WTC11 (cell line): ENCODE results near the gene DOCK1. TPM values are rescaled to one million over a fixed set of nuclear protein-coding genes. Genes with fewer than 3 reads are reported as not detected.

Source experiments
- ATAC-seq: fragments of 200-7000 bp; cut with Tn5 transposase; 2 replicates; pipeline ENCODE4 v1.10.0; 2021; ENCODE audit warnings: mild to moderate bottlenecking, moderate library complexity
- CTCF ChIA-PET: fragments of 300-600 bp; sonication (Branson Sonifier 250); formaldehyde crosslinking; loops from one replicate; lab custom pipeline; 2021; ENCODE audit warnings: antibody characterized with exemption; lab: Charles Lee
- POLR2A ChIA-PET: fragments of 350-600 bp; sonication (Branson Sonifier 250); formaldehyde crosslinking; loops from one replicate; lab custom pipeline; 2021; ENCODE audit warnings: antibody characterized with exemption; lab: Charles Lee
- DNase-seq: peaks from one replicate; pipeline ENCODE4 v3.0.0; 2021; ENCODE audit warnings: low spot score
- H3K27ac Mint-ChIP-seq: 2 replicates; pipeline ENCODE4 v1.8.0; 2021; ENCODE audit warnings: mixed read lengths
- H3K27me3 Mint-ChIP-seq: 2 replicates; pipeline ENCODE4 v1.8.0; 2021; ENCODE audit warnings: low read depth, mild to moderate bottlenecking, moderate library complexity, mixed read lengths
- H3K36me3 Mint-ChIP-seq: 2 replicates; pipeline ENCODE4 v1.8.0; 2021; ENCODE audit warnings: mixed read lengths
- H3K4me1 Mint-ChIP-seq: 2 replicates; pipeline ENCODE4 v1.8.0; 2022; ENCODE audit warnings: mixed read lengths
- H3K4me3 Mint-ChIP-seq: 2 replicates; pipeline ENCODE4 v1.8.0; 2021; ENCODE audit warnings: mild to moderate bottlenecking, moderate library complexity, mixed read lengths
- H3K9me3 Mint-ChIP-seq: 2 replicates; pipeline ENCODE4 v1.8.0; 2021; ENCODE audit warnings: mixed read lengths
- AR ChIP-seq: fragments of 250-450 bp; sonication (Bioruptor Pico); IDR thresholded peaks from 2 replicates; pipeline ENCODE4 v1.9.0; 2021; ENCODE audit warnings: mild to moderate bottlenecking
- ATF2 ChIP-seq: sonication (generic); formaldehyde crosslinking; IDR thresholded peaks from 2 replicates; pipeline ENCODE4 v1.8.1; 2022; ENCODE audit warnings: low read depth, missing genetic modification reagents, borderline replicate concordance
- EMX1 ChIP-seq: fragments of 250-450 bp; sonication (Bioruptor Pico); IDR thresholded peaks from 2 replicates; pipeline ENCODE4 v1.8.0; 2021; ENCODE audit warnings: mild to moderate bottlenecking
- GTF2I ChIP-seq: fragments of 250-450 bp; sonication (Bioruptor Pico); conservative IDR thresholded peaks from 2 replicates; pipeline ENCODE4 v1.4.0; 2021; ENCODE audit warnings: mild to moderate bottlenecking
- IRF2 ChIP-seq: sonication (generic); formaldehyde crosslinking; IDR thresholded peaks from 2 replicates; pipeline ENCODE4 v1.8.0; 2022; ENCODE audit warnings: low read depth, missing genetic modification reagents, borderline replicate concordance
- JAZF1 ChIP-seq: fragments of 250-450 bp; sonication (Bioruptor Pico); IDR thresholded peaks from 2 replicates; pipeline ENCODE4 v1.9.0; 2021; ENCODE audit warnings: moderate library complexity, mild to moderate bottlenecking, inconsistent platforms
- MXD4 ChIP-seq: fragments of 250-450 bp; sonication (Bioruptor Pico); IDR thresholded peaks from 2 replicates; pipeline ENCODE4 v1.8.0; 2021; ENCODE audit warnings: mild to moderate bottlenecking, moderate library complexity, borderline replicate concordance
- SMAD4 ChIP-seq: sonication (generic); formaldehyde crosslinking; IDR thresholded peaks from 2 replicates; pipeline ENCODE4 v1.8.0; 2022; ENCODE audit warnings: mild to moderate bottlenecking, missing genetic modification reagents
- TEAD1 ChIP-seq: sonication (generic); formaldehyde crosslinking; IDR thresholded peaks from 2 replicates; pipeline ENCODE4 v1.8.0; 2022; ENCODE audit warnings: mild to moderate bottlenecking, missing genetic modification reagents
- ZNF219 ChIP-seq: sonication (generic); formaldehyde crosslinking; IDR thresholded peaks from 2 replicates; pipeline ENCODE4 v1.8.0; 2023; ENCODE audit warnings: missing genetic modification reagents, mild to moderate bottlenecking, borderline replicate concordance
- ZNF317 ChIP-seq: sonication (generic); formaldehyde crosslinking; IDR thresholded peaks from 2 replicates; pipeline ENCODE4 v1.8.1; 2023; ENCODE audit warnings: low read depth, mild to moderate bottlenecking, moderate library complexity, missing genetic modification reagents, borderline replicate concordance
- total RNA-seq: library from RNA; stranded (reverse); gene quantifications from 3 replicates; pipeline ENCODE4 v1.2.3, GENCODE V29; 2021
- TF ChIP-seq, protein P1 (sequence below): sonication (generic); formaldehyde crosslinking; IDR thresholded peaks from 2 replicates; pipeline ENCODE4 v1.8.1; 2023; ENCODE audit warnings: mild to moderate bottlenecking, missing genetic modification reagents
- TF ChIP-seq, protein P2 (sequence below): fragments of 250-450 bp; sonication (Bioruptor Pico); IDR thresholded peaks from 2 replicates; pipeline ENCODE4 v2.1.2; 2022; ENCODE audit warnings: mild to moderate bottlenecking, moderate library complexity
- TF ChIP-seq, protein P3 (sequence below): sonication (generic); formaldehyde crosslinking; IDR thresholded peaks from 2 replicates; pipeline ENCODE4 v1.8.0; 2022; ENCODE audit warnings: mild to moderate bottlenecking, missing genetic modification reagents
- TF ChIP-seq, protein P4 (sequence below): sonication (generic); formaldehyde crosslinking; IDR thresholded peaks from 2 replicates; pipeline ENCODE4 v1.8.0; 2022; ENCODE audit warnings: mild to moderate bottlenecking, missing genetic modification reagents

Gene DOCK1
- total RNA-seq, 1 experiment from 2014 or later, result 52.1 TPM

GRCh38 chr10:127151541-127151940, 246.3 kb downstream of the DOCK1 start (continued):
- TF ChIP-seq SMAD4 (CRISPR knock-in tag) (no peak), GTF2I (CRISPR knock-in tag) (no peak), EMX1 (no peak), MXD4 (CRISPR knock-in tag) (no peak), TEAD1 (CRISPR knock-in tag) (no peak), AR (CRISPR knock-in tag) (no peak)
- TF ChIP-seq, protein P1, sequence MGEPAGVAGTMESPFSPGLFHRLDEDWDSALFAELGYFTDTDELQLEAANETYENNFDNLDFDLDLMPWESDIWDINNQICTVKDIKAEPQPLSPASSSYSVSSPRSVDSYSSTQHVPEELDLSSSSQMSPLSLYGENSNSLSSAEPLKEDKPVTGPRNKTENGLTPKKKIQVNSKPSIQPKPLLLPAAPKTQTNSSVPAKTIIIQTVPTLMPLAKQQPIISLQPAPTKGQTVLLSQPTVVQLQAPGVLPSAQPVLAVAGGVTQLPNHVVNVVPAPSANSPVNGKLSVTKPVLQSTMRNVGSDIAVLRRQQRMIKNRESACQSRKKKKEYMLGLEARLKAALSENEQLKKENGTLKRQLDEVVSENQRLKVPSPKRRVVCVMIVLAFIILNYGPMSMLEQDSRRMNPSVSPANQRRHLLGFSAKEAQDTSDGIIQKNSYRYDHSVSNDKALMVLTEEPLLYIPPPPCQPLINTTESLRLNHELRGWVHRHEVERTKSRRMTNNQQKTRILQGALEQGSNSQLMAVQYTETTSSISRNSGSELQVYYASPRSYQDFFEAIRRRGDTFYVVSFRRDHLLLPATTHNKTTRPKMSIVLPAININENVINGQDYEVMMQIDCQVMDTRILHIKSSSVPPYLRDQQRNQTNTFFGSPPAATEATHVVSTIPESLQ (CRISPR knock-in tag), result no peak

DNA sequence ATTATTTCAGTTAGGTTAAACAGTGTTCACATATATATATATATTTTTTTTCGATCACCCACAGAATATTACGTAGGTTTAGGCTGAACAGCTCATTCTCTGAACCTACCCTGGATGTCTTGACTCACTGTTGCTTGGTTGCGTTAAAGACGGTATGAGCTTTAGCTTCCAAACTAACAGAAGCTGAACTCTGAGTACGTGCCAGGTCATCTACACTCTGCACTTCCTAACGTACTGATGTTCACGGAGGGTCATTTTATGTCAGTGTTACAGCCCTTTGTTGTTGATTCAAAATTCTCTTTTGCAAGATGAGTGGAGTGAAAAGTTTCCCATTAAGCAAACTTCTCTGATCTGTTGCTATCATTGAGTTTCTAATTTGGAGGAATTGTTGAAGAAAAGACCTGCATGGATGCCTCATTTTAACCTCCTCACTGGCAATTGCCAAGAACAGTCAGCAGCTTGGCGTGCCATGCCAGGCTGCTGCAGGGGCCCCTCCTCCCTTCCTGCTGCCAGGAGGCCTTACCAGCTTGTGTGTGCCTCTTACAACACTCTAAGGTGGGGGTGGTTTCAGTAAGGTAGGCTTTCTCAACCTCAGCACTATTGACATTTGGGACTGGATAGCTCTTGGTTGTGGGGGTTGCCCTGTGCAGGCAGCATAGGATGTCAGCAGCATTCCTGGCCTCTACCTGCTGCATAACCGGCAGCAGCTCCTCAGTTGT, 246.9 kb downstream of the DOCK1 start:
- H3K4me1 Mint-ChIP-seq, result peaks cover 63% of the 10 kb centered on the region
- ATAC-seq (peak; percentile 27; the same call in 1 of the 2 replicates), DNase-seq (no peak)
- no peak overlapping the region for H3K4me3 Mint-ChIP-seq
- ChIA-PET CTCF (interaction anchor here (0.5 kb wide), 1 partner anchor 61 kb away, joined by 3 read pairs; no protein-coding TSS in a partner anchor), POLR2A (no interaction called here)
- H3K27ac Mint-ChIP-seq, result peak overlapping the region; percentile 31
- no peaks in the 10 kb centered on the region for H3K27me3 Mint-ChIP-seq
- TF ChIP-seq IRF2 (CRISPR knock-in tag) (no peak), ZNF219 (CRISPR knock-in tag) (no peak), ATF2 (no peak), ZNF317 (no peak), JAZF1 (CRISPR knock-in tag) (no peak)
- TF ChIP-seq, protein P2, sequence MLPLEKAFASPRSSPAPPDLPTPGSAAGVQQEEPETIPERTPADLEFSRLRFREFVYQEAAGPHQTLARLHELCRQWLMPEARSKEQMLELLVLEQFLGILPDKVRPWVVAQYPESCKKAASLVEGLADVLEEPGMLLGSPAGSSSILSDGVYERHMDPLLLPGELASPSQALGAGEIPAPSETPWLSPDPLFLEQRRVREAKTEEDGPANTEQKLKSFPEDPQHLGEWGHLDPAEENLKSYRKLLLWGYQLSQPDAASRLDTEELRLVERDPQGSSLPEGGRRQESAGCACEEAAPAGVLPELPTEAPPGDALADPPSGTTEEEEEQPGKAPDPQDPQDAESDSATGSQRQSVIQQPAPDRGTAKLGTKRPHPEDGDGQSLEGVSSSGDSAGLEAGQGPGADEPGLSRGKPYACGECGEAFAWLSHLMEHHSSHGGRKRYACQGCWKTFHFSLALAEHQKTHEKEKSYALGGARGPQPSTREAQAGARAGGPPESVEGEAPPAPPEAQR, result no peak
- TF ChIP-seq, protein P3, sequence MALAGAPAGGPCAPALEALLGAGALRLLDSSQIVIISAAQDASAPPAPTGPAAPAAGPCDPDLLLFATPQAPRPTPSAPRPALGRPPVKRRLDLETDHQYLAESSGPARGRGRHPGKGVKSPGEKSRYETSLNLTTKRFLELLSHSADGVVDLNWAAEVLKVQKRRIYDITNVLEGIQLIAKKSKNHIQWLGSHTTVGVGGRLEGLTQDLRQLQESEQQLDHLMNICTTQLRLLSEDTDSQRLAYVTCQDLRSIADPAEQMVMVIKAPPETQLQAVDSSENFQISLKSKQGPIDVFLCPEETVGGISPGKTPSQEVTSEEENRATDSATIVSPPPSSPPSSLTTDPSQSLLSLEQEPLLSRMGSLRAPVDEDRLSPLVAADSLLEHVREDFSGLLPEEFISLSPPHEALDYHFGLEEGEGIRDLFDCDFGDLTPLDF (CRISPR knock-in tag), result no peak
- TF ChIP-seq, protein P4, sequence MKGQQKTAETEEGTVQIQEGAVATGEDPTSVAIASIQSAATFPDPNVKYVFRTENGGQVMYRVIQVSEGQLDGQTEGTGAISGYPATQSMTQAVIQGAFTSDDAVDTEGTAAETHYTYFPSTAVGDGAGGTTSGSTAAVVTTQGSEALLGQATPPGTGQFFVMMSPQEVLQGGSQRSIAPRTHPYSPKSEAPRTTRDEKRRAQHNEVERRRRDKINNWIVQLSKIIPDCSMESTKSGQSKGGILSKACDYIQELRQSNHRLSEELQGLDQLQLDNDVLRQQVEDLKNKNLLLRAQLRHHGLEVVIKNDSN (CRISPR knock-in tag), result no peak
- H3K9me3 Mint-ChIP-seq, result no peaks in the 10 kb centered on the region
- H3K36me3 Mint-ChIP-seq, result no peaks in the 10 kb centered on the region
